Prostate gland (tissue), 2 donors: Measurements from ENCODE around the gene TMEM132D.

ENCODE experiments used
- CTCF ChIP-seq, 4 experiments: fragments of 200-600 bp in 2 of 4; fragments of 450-650 bp in 2 of 4; sonication (generic) in 2 of 4; IDR thresholded peaks; 1 replicate in 3 of 4; 2 replicates in 1 of 4; pipeline ENCODE4 v1.5.1; 2016 to 2019; ENCODE audit warnings: antibody characterized with exemption in 4 of 4, mild to moderate bottlenecking in 2 of 4, moderate library complexity in 2 of 4
- POLR2A ChIP-seq: fragments of 450-650 bp; IDR thresholded peaks from one replicate; pipeline ENCODE4 v1.6.1; 2016; ENCODE audit warnings: antibody characterized with exemption, mild to moderate bottlenecking

- no peak for TF ChIP-seq POLR2A
- TF ChIP-seq CTCF (IDR thresholded peaks at IDR 0.05), result no peak
These were observed 646.3 kb downstream of the TMEM132D start for GRCh38 chr12:129257524-129257923.
